CD4-positive, CD25-positive, alpha-beta regulatory T cell (primary cell): ENCODE results near the gene MPLKIP. TPM values are rescaled to one million over a fixed set of nuclear protein-coding genes. Genes with fewer than 3 reads are reported as not detected.
"Not testable (repeated sequence)": the region's sequence is repeated elsewhere in the genome, so short reads cannot be mapped to it uniquely, and the experiment has no call there.

Experiments
- ATAC-seq, 2 donors: fragments of 150-1000 bp; cut with Tn5 transposase; one replicate each; pipeline ENCODE4 v1.10.0; 2021; ENCODE audit warnings: low read depth in 2 of 2, moderate number of reproducible peaks in 2 of 2, moderate library complexity in 1 of 2
- DNase-seq, 3 donors: peaks; one replicate each; pipeline versions ENCODE4 v3.0.0 to v3.0.0-alpha.2; 2012 to 2022; ENCODE audit warnings: mixed read lengths in 1 of 3
- H3K27ac ChIP-seq: one replicate; pipeline ENCODE4 v1.7.0; 2013; ENCODE audit warnings: mild to moderate bottlenecking, low read length; ENCODE audit not compliant: insufficient read depth, poor library complexity, severe bottlenecking
- H3K27me3 ChIP-seq: one replicate; pipeline ENCODE4 v1.7.0; 2013; ENCODE audit warnings: low read length; ENCODE audit not compliant: control insufficient read depth, insufficient read depth
- H3K36me3 ChIP-seq: one replicate; pipeline ENCODE4 v1.7.0; 2013; ENCODE audit warnings: mild to moderate bottlenecking, low read length, moderate library complexity; ENCODE audit not compliant: control insufficient read depth, insufficient read depth
- H3K4me1 ChIP-seq: 2 replicates; pipeline ENCODE4 v1.7.0; 2013; ENCODE audit warnings: mild to moderate bottlenecking, low read length; ENCODE audit not compliant: insufficient read depth, control insufficient read depth, poor library complexity, severe bottlenecking
- H3K4me3 ChIP-seq: one replicate; pipeline ENCODE4 v1.7.0; 2013; ENCODE audit warnings: low read depth, mild to moderate bottlenecking, low read length, moderate library complexity
- H3K9me3 ChIP-seq, 2 experiments: 1 replicate in 1 of 2; 2 replicates in 1 of 2; pipeline ENCODE4 v1.7.0; 2013; ENCODE audit warnings: low read length in 2 of 2, mild to moderate bottlenecking in 1 of 2, moderate library complexity in 1 of 2; ENCODE audit not compliant: control insufficient read depth in 2 of 2
- H3K27ac Mint-ChIP-seq, 3 donors: one replicate each; pipeline ENCODE4 v1.8.0; 2020 to 2022; ENCODE audit warnings: mild to moderate bottlenecking in 3 of 3, mixed read lengths in 3 of 3, moderate library complexity in 2 of 3
- H3K27me3 Mint-ChIP-seq: one replicate; pipeline ENCODE4 v1.8.0; 2022; ENCODE audit warnings: mild to moderate bottlenecking, mixed read lengths
- H3K36me3 Mint-ChIP-seq: one replicate; pipeline ENCODE4 v1.8.0; 2020; ENCODE audit warnings: mixed read lengths
- H3K4me1 Mint-ChIP-seq, 4 donors: one replicate each; pipeline ENCODE4 v1.8.0; 2020 to 2022; ENCODE audit warnings: mixed read lengths in 4 of 4, mild to moderate bottlenecking in 1 of 4
- H3K4me3 Mint-ChIP-seq, 4 donors: one replicate each; pipeline ENCODE4 v1.8.0; 2020 to 2022; ENCODE audit warnings: mild to moderate bottlenecking in 4 of 4, mixed read lengths in 4 of 4, moderate library complexity in 3 of 4
- H3K9me3 Mint-ChIP-seq, 7 donors: one replicate each; pipeline ENCODE4 v1.8.0; 2020 to 2022; ENCODE audit warnings: mixed read lengths in 7 of 7, mild to moderate bottlenecking in 3 of 7, moderate library complexity in 2 of 7
- polyA plus RNA-seq, 4 donors: library from polyadenylated mRNA; unstranded; fragments of 300-500 nt; fragmentation: Illumina TruSeq; gene quantifications; one replicate each; pipeline ENCODE4 v1.2.3, GENCODE V29; 2021
- total RNA-seq: library from RNA; stranded (reverse); gene quantifications from one replicate; pipeline ENCODE4 v1.2.3, GENCODE V29; 2022

MPLKIP gene
- total and polyA plus RNA-seq, 5 donors from 2014 or later = 22.4 to 95.5 (median 92.0) TPM

GRCh38 chr7:40145596-40146130 lies 11.2 kb upstream of the MPLKIP start:
- not testable (repeated sequence) for DNase-seq, H3K36me3 Mint-ChIP-seq, H3K9me3 Mint-ChIP-seq, ATAC-seq, H3K4me1 ChIP-seq, H3K4me3 Mint-ChIP-seq, H3K9me3 ChIP-seq, H3K27ac Mint-ChIP-seq, H3K27ac ChIP-seq, H3K4me1 Mint-ChIP-seq, H3K27me3 ChIP-seq, H3K4me3 ChIP-seq, H3K36me3 ChIP-seq
- H3K27me3 Mint-ChIP-seq = peaks cover 24% of the 10 kb centered on the region

- H3K27ac ChIP-seq, H3K27ac Mint-ChIP-seq, ATAC-seq, H3K4me1 ChIP-seq, H3K36me3 ChIP-seq, H3K4me1 Mint-ChIP-seq, H3K4me3 ChIP-seq, H3K27me3 ChIP-seq, DNase-seq, H3K4me3 Mint-ChIP-seq, H3K36me3 Mint-ChIP-seq, H3K9me3 Mint-ChIP-seq, H3K9me3 ChIP-seq: not testable (repeated sequence)
- peaks cover 27% of the 10 kb centered on the region for H3K27me3 Mint-ChIP-seq
Observed at GRCh38 chr7:40141916-40142315, 7.5 kb upstream of the MPLKIP start.

GRCh38 chr7:40139891-40140290 lies 5.5 kb upstream of the MPLKIP start:
- peaks cover 36% of the 10 kb centered on the region for H3K27me3 Mint-ChIP-seq
- H3K36me3 ChIP-seq, H3K27me3 ChIP-seq, ATAC-seq, H3K9me3 Mint-ChIP-seq, H3K4me1 ChIP-seq, H3K4me3 Mint-ChIP-seq, H3K9me3 ChIP-seq, H3K27ac Mint-ChIP-seq, H3K4me1 Mint-ChIP-seq, H3K4me3 ChIP-seq, H3K36me3 Mint-ChIP-seq, H3K27ac ChIP-seq, DNase-seq: not testable (repeated sequence)

- no peak overlapping the region for H3K4me3 ChIP-seq
- no peak for ATAC-seq
- Mint-ChIP-seq H3K9me3 (peaks cover 0 to 3% (median 0%) of the 10 kb centered on the region in 7 donors), H3K36me3 (peaks cover 4% of the 10 kb centered on the region), H3K4me3 (no peak overlapping the region), H3K4me1 (peaks cover 0 to 8% (median 6%) of the 10 kb centered on the region in 4 donors), H3K27ac (no peak overlapping the region), H3K27me3 (peaks cover 41% of the 10 kb centered on the region)
- no peaks in the 10 kb centered on the region for H3K27me3 ChIP-seq
- DNase-seq = no peak
- no peaks in the 10 kb centered on the region for H3K36me3 ChIP-seq
- peaks cover 8% of the 10 kb centered on the region for H3K4me1 ChIP-seq
- H3K9me3 ChIP-seq = no peaks in the 10 kb centered on the region
- H3K27ac ChIP-seq = no peak overlapping the region
Observed at GRCh38 chr7:40138973-40139372, 4.6 kb upstream of the MPLKIP start.

GRCh38 chr7:40137563-40137962 lies 3.1 kb upstream of the MPLKIP start:
- DNase-seq = no peak
- peaks cover 41% of the 10 kb centered on the region for H3K27me3 Mint-ChIP-seq
- ATAC-seq = no peak
- peaks cover 20% of the 10 kb centered on the region for H3K4me1 ChIP-seq
- H3K9me3 Mint-ChIP-seq = peaks cover 0 to 3% (median 0%) of the 10 kb centered on the region in 7 donors
- H3K4me1 Mint-ChIP-seq = peaks cover 3 to 19% (median 17%) of the 10 kb centered on the region in 4 donors
- peak overlapping the region in 1 of 4 donors; percentile 90 for H3K4me3 Mint-ChIP-seq
- no peak overlapping the region for H3K27ac Mint-ChIP-seq
- peaks cover 4% of the 10 kb centered on the region for H3K36me3 Mint-ChIP-seq
- H3K4me3 ChIP-seq = no peak overlapping the region
- no peak overlapping the region for H3K27ac ChIP-seq
- no peaks in the 10 kb centered on the region for H3K9me3 ChIP-seq
- H3K36me3 ChIP-seq = no peaks in the 10 kb centered on the region
- no peaks in the 10 kb centered on the region for H3K27me3 ChIP-seq

GRCh38 chr7:40135317-40135610 lies 842 bp upstream of the MPLKIP start:
- Histone ChIP-seq H3K27ac (peak overlapping the region; percentile 88), H3K9me3 (no peaks in the 10 kb centered on the region), H3K4me1 (peaks cover 26% of the 10 kb centered on the region), H3K27me3 (no peaks in the 10 kb centered on the region), H3K36me3 (no peaks in the 10 kb centered on the region), H3K4me3 (peak overlapping the region; percentile 44)
- DNase-seq (peak in 1 of 3 donors; percentile 23), ATAC-seq (no peak)
- H3K4me1 Mint-ChIP-seq = peaks cover 15 to 41% (median 32%) of the 10 kb centered on the region in 4 donors
- peaks cover 0 to 3% (median 0%) of the 10 kb centered on the region in 7 donors for H3K9me3 Mint-ChIP-seq
- peaks cover 29% of the 10 kb centered on the region for H3K27me3 Mint-ChIP-seq
- peak overlapping the region; percentile 84 to 99 (median 92) for H3K4me3 Mint-ChIP-seq
- peak overlapping the region in 2 of 3 donors; percentile 32 to 69 for H3K27ac Mint-ChIP-seq
- H3K36me3 Mint-ChIP-seq = no peaks in the 10 kb centered on the region

GRCh38 chr7:40133561-40134427 lies 628 bp downstream of the MPLKIP start:
- Histone ChIP-seq H3K27ac (peak overlapping the region; percentile 88), H3K27me3 (no peaks in the 10 kb centered on the region), H3K36me3 (no peaks in the 10 kb centered on the region), H3K4me1 (peaks cover 32% of the 10 kb centered on the region), H3K4me3 (peak overlapping the region; percentile 99), H3K9me3 (no peaks in the 10 kb centered on the region)
- peak in 1 of 3 donors; percentile 54 for DNase-seq
- Mint-ChIP-seq H3K27me3 (peaks cover 29% of the 10 kb centered on the region), H3K9me3 (peaks cover 0 to 3% (median 0%) of the 10 kb centered on the region in 7 donors), H3K27ac (peak overlapping the region; percentile 90 to 97 (median 94)), H3K4me1 (peaks cover 25 to 49% (median 35%) of the 10 kb centered on the region in 4 donors), H3K36me3 (peaks cover 3% of the 10 kb centered on the region), H3K4me3 (peak overlapping the region; percentile 95 to 99 (median 97))
- ATAC-seq = peak; percentile 42 to 52

GRCh38 chr7:40122940-40123254 lies 11.5 kb downstream of the MPLKIP start:
- ATAC-seq (no peak), DNase-seq (no peak)
- H3K27me3 ChIP-seq = no peaks in the 10 kb centered on the region
- Mint-ChIP-seq H3K4me1 (peaks cover 0 to 9% (median 4%) of the 10 kb centered on the region in 4 donors), H3K4me3 (no peak overlapping the region), H3K27me3 (no peaks in the 10 kb centered on the region), H3K36me3 (peaks cover 2% of the 10 kb centered on the region), H3K9me3 (no peaks in the 10 kb centered on the region), H3K27ac (no peak overlapping the region)
- no peaks in the 10 kb centered on the region for H3K36me3 ChIP-seq
- H3K27ac ChIP-seq = no peak overlapping the region
- no peaks in the 10 kb centered on the region for H3K4me1 ChIP-seq
- no peaks in the 10 kb centered on the region for H3K9me3 ChIP-seq
- no peak overlapping the region for H3K4me3 ChIP-seq
